GM18526 (cell line): ENCODE measurements around the gene CCDC74B.
"Not testable (repeated sequence)": the region's sequence is repeated elsewhere in the genome, so short reads cannot be mapped to it uniquely, and the experiment has no call there.

Source experiments
- POLR2A ChIP-seq: IDR thresholded peaks from 3 replicates; pipeline ENCODE4 v1.6.1; 2011; ENCODE audit not compliant: insufficient read length; ENCODE audit errors: extremely low read depth

CCDC74B gene

GRCh38 chr2:130154773-130155765, 10.2 kb upstream of the CCDC74B start:
- TF ChIP-seq POLR2A: no peak

GRCh38 chr2:130152816-130153595, 8.1 kb upstream of the CCDC74B start:
- TF ChIP-seq POLR2A: no peak

DNA sequence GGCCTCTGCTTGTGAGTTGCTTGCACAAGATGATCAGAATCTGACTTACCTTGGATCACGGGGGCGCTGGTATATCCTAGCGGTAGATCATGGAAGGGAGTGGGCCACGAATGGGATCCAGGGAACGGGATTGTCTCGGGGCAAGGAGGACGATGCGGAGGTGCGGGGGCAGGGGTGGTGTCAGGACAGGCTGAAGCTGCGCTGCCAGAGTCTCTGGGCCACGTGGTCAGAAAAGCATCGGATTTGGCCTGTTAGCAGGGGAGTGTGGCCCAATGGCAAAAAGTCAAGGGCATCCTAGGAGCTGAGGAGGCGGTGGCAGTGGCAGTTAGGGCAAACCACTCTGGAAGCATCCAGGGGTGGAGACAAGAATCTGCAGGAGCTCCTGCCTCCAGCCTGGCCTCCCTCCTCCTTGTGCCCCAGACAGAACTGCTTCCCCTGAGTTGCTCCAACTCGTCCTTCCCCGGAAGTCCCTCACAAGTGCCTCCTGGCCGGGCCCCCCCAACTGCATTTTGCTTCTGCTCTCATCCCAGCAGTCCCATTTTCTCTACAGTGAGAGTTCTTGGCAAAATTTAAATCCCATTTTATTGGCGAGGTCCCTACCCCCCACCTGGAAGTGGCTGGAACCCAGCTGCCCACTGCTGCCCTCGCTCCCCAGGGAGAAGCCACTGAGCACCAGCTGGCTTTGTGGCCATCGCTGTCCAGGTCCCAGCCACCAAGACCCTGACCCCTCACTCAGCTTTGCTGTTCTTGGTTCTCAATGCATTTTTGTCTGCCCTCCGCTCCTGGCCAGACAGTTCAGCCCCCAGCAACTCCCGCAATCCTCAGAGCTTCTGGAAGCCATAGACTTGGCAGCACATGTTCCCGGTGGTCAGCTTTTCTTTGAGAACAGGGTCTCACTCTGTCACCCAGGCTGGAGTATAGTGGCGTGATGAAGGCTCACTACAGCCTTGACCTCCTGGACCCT, 5.6 kb upstream of the CCDC74B start:
- TF ChIP-seq POLR2A: no peak

GRCh38 chr2:130135692-130136541, 9.0 kb downstream of the CCDC74B start:
- TF ChIP-seq POLR2A: no peak

DNA sequence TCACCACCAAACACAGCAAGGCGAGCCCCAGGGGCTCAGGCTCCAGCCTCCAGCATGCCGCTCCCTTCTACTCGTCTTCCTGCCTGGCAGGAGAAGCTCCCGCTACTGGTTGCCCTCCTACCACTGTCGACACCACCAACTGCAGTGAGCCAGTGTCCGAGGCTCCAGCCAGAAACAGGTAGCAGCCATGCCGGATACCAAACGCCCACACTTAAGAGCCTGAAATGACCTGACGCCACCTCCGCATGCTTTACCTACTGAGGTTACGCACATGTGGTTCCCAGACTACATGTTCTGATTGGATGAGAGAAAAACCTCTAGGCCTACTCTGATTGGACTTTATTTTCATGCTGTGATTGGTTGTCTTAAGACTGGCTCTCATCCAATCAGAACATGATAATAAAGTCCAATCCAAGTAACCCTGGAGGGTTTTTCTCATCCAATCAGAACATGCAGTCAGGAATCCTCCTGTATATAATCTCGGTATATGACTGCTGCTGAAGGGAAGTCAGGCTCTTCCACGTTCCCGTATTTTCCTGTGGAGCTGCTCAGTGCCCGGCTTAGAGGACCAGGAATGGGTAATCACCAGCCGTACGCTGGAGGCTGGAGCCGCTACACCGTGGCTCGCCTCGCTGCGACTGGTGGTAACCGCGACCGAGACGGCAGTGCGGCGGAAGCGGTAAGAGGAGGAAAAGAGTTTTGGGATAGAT, 15.6 kb downstream of the CCDC74B start, which contains the start of gene POTEF:
POTEF (minus strand) TSS at position 103 of the 710 bp plus-strand sequence. CDS start 8,707 bp downstream, outside the sequence.
- TF ChIP-seq POLR2A: not testable (repeated sequence)
